H1 (cell line): ENCODE data around the gene NCAPG2. TPM values are rescaled to one million over a fixed set of nuclear protein-coding genes. Genes with fewer than 3 reads are reported as not detected.

Source experiments
- CTCF ChIA-PET: fragments of 300-600 bp; sonication (Branson Sonifier 250); formaldehyde crosslinking; loops from one replicate; lab custom pipeline; 2021; ENCODE audit not compliant: partially characterized antibody; lab: Charles Lee
- POLR2A ChIA-PET: fragments of 300-600 bp; sonication (Branson Sonifier 250); formaldehyde crosslinking; loops from one replicate; lab custom pipeline; 2021; ENCODE audit warnings: inconsistent platforms; ENCODE audit not compliant: partially characterized antibody; lab: Charles Lee
- DNase-seq, 2 experiments: peaks; one replicate each; pipeline versions ENCODE4 v3.0.0 to v3.0.0-alpha.2; 2010 to 2022; ENCODE audit warnings: low spot score in 2 of 2, low read depth in 1 of 2, mixed read lengths in 1 of 2
- FAIRE-seq: peaks from 2 replicates; lab custom pipeline; 2011; peaks lifted over from hg19 to GRCh38; lab: Jason Lieb, UNC
- H2AFZ ChIP-seq: 2 replicates; pipeline ENCODE4 v1.8.1; 2012; ENCODE audit warnings: low read length, inconsistent platforms
- H2AK5ac ChIP-seq: 2 replicates; pipeline ENCODE4 v1.6.1; 2013; ENCODE audit warnings: low read depth, low read length
- H2BK120ac ChIP-seq: replicated peaks from 2 replicates; pipeline ENCODE3; 2013; ENCODE audit warnings: low read depth, low read length, inconsistent platforms
- H2BK12ac ChIP-seq: 2 replicates; pipeline ENCODE4 v1.6.1; 2013; ENCODE audit warnings: low read depth, low read length
- H2BK15ac ChIP-seq: 2 replicates; pipeline ENCODE4 v1.6.1; 2013; ENCODE audit warnings: low read length
- H2BK20ac ChIP-seq: 2 replicates; pipeline ENCODE4 v1.6.1; 2013; ENCODE audit warnings: low read length
- H2BK5ac ChIP-seq: 2 replicates; pipeline ENCODE4 v1.6.1; 2013; ENCODE audit warnings: low read depth, low read length
- H3K14ac ChIP-seq: 2 replicates; pipeline ENCODE4 v1.6.1; 2013; ENCODE audit warnings: inconsistent platforms; ENCODE audit not compliant: insufficient read length
- H3K18ac ChIP-seq: 2 replicates; pipeline ENCODE4 v1.6.1; 2013; ENCODE audit warnings: low read length; ENCODE audit errors: extremely low read depth
- H3K23ac ChIP-seq: 2 replicates; pipeline ENCODE4 v1.6.1; 2013; ENCODE audit warnings: inconsistent platforms; ENCODE audit not compliant: insufficient read length
- H3K23me2 ChIP-seq: 2 replicates; pipeline ENCODE4 v1.6.1; 2013; ENCODE audit warnings: low read depth, low read length
- H3K27ac ChIP-seq: 2 replicates; pipeline ENCODE4 v1.6.1; 2011; ENCODE audit warnings: low read depth, low read length, inconsistent platforms
- H3K27me3 ChIP-seq, 4 experiments: replicated peaks in 1 of 4; 1 replicate in 1 of 4; 2 replicates in 3 of 4; pipeline versions ENCODE4 v1.6.1 to v1.8.1; 2011 to 2013; ENCODE audit warnings: low read length in 3 of 4, mild to moderate bottlenecking in 3 of 4, inconsistent platforms in 2 of 4, mixed read lengths in 2 of 4, moderate library complexity in 1 of 4; ENCODE audit not compliant: control insufficient read depth in 3 of 4, insufficient read depth in 3 of 4; ENCODE audit errors: extremely low read depth in 1 of 4
- H3K36me3 ChIP-seq, 4 experiments: 2 replicates each; pipeline versions ENCODE4 v1.6.1 to v1.8.1; 2011 to 2013; ENCODE audit warnings: mild to moderate bottlenecking in 4 of 4, low read length in 3 of 4, moderate library complexity in 2 of 4, control low read depth in 1 of 4, inconsistent platforms in 1 of 4; ENCODE audit not compliant: insufficient read depth in 4 of 4, control insufficient read depth in 2 of 4
- H3K4ac ChIP-seq: replicated peaks from 2 replicates; pipeline ENCODE3; 2013; ENCODE audit warnings: low read length, low read depth, mixed read lengths, inconsistent platforms; ENCODE audit not compliant: insufficient read length
- H3K4me1 ChIP-seq, 4 experiments: replicated peaks in 1 of 4; 1 replicate in 1 of 4; 2 replicates in 3 of 4; pipeline versions ENCODE4 v1.6.1 to v1.8.1; 2011 to 2013; ENCODE audit warnings: low read length in 3 of 4, inconsistent platforms in 2 of 4, mixed read lengths in 1 of 4; ENCODE audit not compliant: insufficient read depth in 4 of 4, control insufficient read depth in 3 of 4
- H3K4me2 ChIP-seq, 2 experiments: 2 replicates each; pipeline versions ENCODE4 v1.6.1 to v1.8.1; 2011 to 2013; ENCODE audit warnings: low read depth in 2 of 2, low read length in 2 of 2, control low read depth in 1 of 2, inconsistent platforms in 1 of 2, mild to moderate bottlenecking in 1 of 2; ENCODE audit not compliant: insufficient read depth in 1 of 2
- H3K4me3 ChIP-seq, 4 experiments: fragments of 200-600, 300-600 bp in 1 of 4; sonication (generic), shearing (Covaris generic), sonication (Bioruptor Twin) in 1 of 4; 2 replicates each; pipeline versions ENCODE4 v1.5.1 to v1.8.1; 2011 to 2016; ENCODE audit warnings: low read length in 4 of 4, low read depth in 3 of 4, control low read depth in 2 of 4, inconsistent platforms in 2 of 4, mild to moderate bottlenecking in 2 of 4, mixed read lengths in 1 of 4, moderate library complexity in 1 of 4; ENCODE audit not compliant: insufficient read depth in 2 of 4; ENCODE audit errors: extremely low read depth in 1 of 4
- H3K56ac ChIP-seq: replicated peaks from 2 replicates; pipeline ENCODE3; 2013; ENCODE audit warnings: low read depth, mild to moderate bottlenecking, mixed read lengths, low read length, inconsistent platforms; ENCODE audit not compliant: insufficient read length
- H3K79me1 ChIP-seq: 2 replicates; pipeline ENCODE4 v1.6.1; 2013; ENCODE audit warnings: low read depth, low read length, control low read depth
- H3K79me2 ChIP-seq, 2 experiments: 2 replicates each; pipeline versions ENCODE4 v1.6.1 to v1.8.1; 2012 to 2013; ENCODE audit warnings: low read length in 2 of 2, mild to moderate bottlenecking in 2 of 2, inconsistent platforms in 1 of 2; ENCODE audit not compliant: insufficient read depth in 2 of 2, control insufficient read depth in 1 of 2
- H3K9ac ChIP-seq, 4 experiments: replicated peaks in 1 of 4; 1 replicate in 1 of 4; 2 replicates in 3 of 4; pipeline versions ENCODE4 v1.6.1 to v1.8.1; 2011 to 2013; ENCODE audit warnings: low read depth in 3 of 4, low read length in 3 of 4, control low read depth in 2 of 4, mild to moderate bottlenecking in 2 of 4, moderate library complexity in 2 of 4, inconsistent platforms in 1 of 4; ENCODE audit errors: extremely low read depth in 1 of 4
- H3K9me3 ChIP-seq, 2 experiments: 2 replicates each; pipeline versions ENCODE4 v1.6.1 to v1.8.1; 2012 to 2013; ENCODE audit warnings: mild to moderate bottlenecking in 2 of 2, moderate library complexity in 2 of 2, control low read depth in 1 of 2, inconsistent platforms in 1 of 2, low read depth in 1 of 2, low read length in 1 of 2, mixed read lengths in 1 of 2; ENCODE audit not compliant: insufficient read depth in 2 of 2
- H4K20me1 ChIP-seq, 2 experiments: replicated peaks in 1 of 2; 2 replicates each; pipeline versions ENCODE3 to v1.8.1; 2011 to 2013; ENCODE audit warnings: inconsistent platforms in 2 of 2, low read length in 2 of 2, mild to moderate bottlenecking in 1 of 2; ENCODE audit not compliant: insufficient read depth in 2 of 2, control insufficient read depth in 1 of 2
- H4K5ac ChIP-seq: 2 replicates; pipeline ENCODE4 v1.6.1; 2013; ENCODE audit warnings: low read length, low read depth, mixed read lengths, inconsistent platforms; ENCODE audit not compliant: insufficient read length
- H4K8ac ChIP-seq: 2 replicates; pipeline ENCODE4 v1.8.0; 2013; ENCODE audit warnings: mild to moderate bottlenecking, moderate library complexity, low read length, inconsistent platforms; ENCODE audit not compliant: insufficient read depth; ENCODE audit errors: extremely low read depth
- H4K91ac ChIP-seq: replicated peaks from 2 replicates; pipeline ENCODE3; 2013; ENCODE audit warnings: low read length, mixed read lengths, inconsistent platforms; ENCODE audit not compliant: insufficient read length
- ASH2L ChIP-seq: fragments of 200-600, 300-600 bp; sonication (generic); IDR thresholded peaks from one replicate; pipeline ENCODE4 v1.7.1; 2017; ENCODE audit warnings: low read length
- RAD21 ChIP-seq, 2 experiments: IDR thresholded peaks in 1 of 2; conservative IDR thresholded peaks in 1 of 2; 2 replicates each; pipeline ENCODE4 v1.6.1; 2011; ENCODE audit warnings: low read depth in 2 of 2, low read length in 2 of 2, improper control_type of control experiment in 1 of 2, inconsistent platforms in 1 of 2, mild to moderate bottlenecking in 1 of 2, moderate library complexity in 1 of 2
- WGBS, 2 experiments: shearing (Covaris generic) in 1 of 2; methylation state at CpG; one replicate each; pipeline versions ENCODE4 v1.1.6 to v1.1.7; 2013 to 2015; ENCODE audit warnings: low lambda C conversion rate in 2 of 2, mixed read lengths in 2 of 2, inconsistent platforms in 1 of 2, low coverage in 1 of 2, missing lambda C conversion rate in 1 of 2; ENCODE audit not compliant: insufficient replicate concordance in 2 of 2, insufficient coverage in 1 of 2, insufficient read length in 1 of 2; ENCODE audit errors: extremely low coverage in 1 of 2, missing lambda C conversion rate in 1 of 2; 5-methylcytosine and 5-hydroxymethylcytosine counted together
- polyA plus RNA-seq, 7 experiments: library from polyadenylated mRNA; depleted of rRNA in 3 of 7; stranded (reverse) in 5 of 7; unstranded in 2 of 7; fragments of >200 nt in 5 of 7; fragments of 200-250 nt in 2 of 7; gene quantifications; 1 replicate in 5 of 7; 2 replicates in 1 of 7; 4 replicates in 1 of 7; pipeline versions ENCODE4 v1.2.1 to v1.2.3, GENCODE V29; 2011 to 2013; ENCODE audit warnings: missing spikeins in 2 of 7, mixed read lengths in 2 of 7
- total RNA-seq: library from RNA; stranded (reverse); fragmentation: NEBNext Ultra II Directional; extraction: Animal tissue kit (Norgen Biotek cat#: 25700); gene quantifications from 2 replicates; pipeline ENCODE4 v1.2.1, GENCODE V29; 2021
- TF ChIP-seq, protein P1 (sequence below): IDR thresholded peaks from 2 replicates; pipeline ENCODE4 v1.6.1; 2012; ENCODE audit warnings: inconsistent platforms
- TF ChIP-seq, protein P2 (sequence below), 3 experiments: IDR thresholded peaks; 1 replicate in 2 of 3; 2 replicates in 1 of 3; pipeline versions ENCODE4 v1.5.1 to v1.6.1; 2011; ENCODE audit warnings: low read length in 3 of 3, mild to moderate bottlenecking in 3 of 3, inconsistent platforms in 2 of 3, low read depth in 1 of 3, moderate library complexity in 1 of 3; ENCODE audit not compliant: insufficient read depth in 1 of 3; ENCODE audit errors: control extremely low read depth in 1 of 3

The NCAPG2 gene
- total and polyA plus RNA-seq, 2 of the 8 experiments (the other 6 are each of a cell fraction or from before 2014, with no cell fraction given): 49.9 to 119 TPM

GRCh38 chr7:158585721-158586498 lies 118.7 kb downstream of the NCAPG2 start:
- no peaks in the 10 kb centered on the region; a peak in 1 of 4 replicates for H3K9me3 ChIP-seq
- H3K27ac ChIP-seq: no peak overlapping the region
- H2AFZ ChIP-seq: no peak overlapping the region
- DNase-seq (no peak), FAIRE-seq (no peak)
- no peaks in the 10 kb centered on the region for H3K79me1 ChIP-seq
- peaks cover 0 to 10% (median 5%) of the 10 kb centered on the region in 4 experiments; a peak in 5 of 7 replicates for H3K4me1 ChIP-seq
- H3K18ac ChIP-seq: no peak overlapping the region
- peaks cover 5 to 6% of the 10 kb centered on the region in 2 experiments for H4K20me1 ChIP-seq
- no peak overlapping the region for H2AK5ac ChIP-seq
- no peak overlapping the region for H4K5ac ChIP-seq
- H2BK20ac ChIP-seq: no peak overlapping the region
- H3K4me2 ChIP-seq: peak overlapping the region; percentile 38 to 68; a peak in 3 of 4 replicates
- H2BK120ac ChIP-seq: no peak overlapping the region
- H4K91ac ChIP-seq: no peak overlapping the region
- H3K27me3 ChIP-seq: peaks cover 20 to 51% (median 46%) of the 10 kb centered on the region in 4 experiments
- TF ChIP-seq, protein P1, sequence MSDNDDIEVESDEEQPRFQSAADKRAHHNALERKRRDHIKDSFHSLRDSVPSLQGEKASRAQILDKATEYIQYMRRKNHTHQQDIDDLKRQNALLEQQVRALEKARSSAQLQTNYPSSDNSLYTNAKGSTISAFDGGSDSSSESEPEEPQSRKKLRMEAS: no peak
- peak in 1 of 2 experiments; percentile 18; a peak in 1 of 4 replicates for TF ChIP-seq RAD21 (IDR thresholded peaks at IDR 0.05 in 1 of 2, conservative IDR thresholded peaks at IDR 0.05 in 1 of 2; ENCODE audit: low read depth in 2 of 2, low read length in 2 of 2)
- TF ChIP-seq, protein P2, sequence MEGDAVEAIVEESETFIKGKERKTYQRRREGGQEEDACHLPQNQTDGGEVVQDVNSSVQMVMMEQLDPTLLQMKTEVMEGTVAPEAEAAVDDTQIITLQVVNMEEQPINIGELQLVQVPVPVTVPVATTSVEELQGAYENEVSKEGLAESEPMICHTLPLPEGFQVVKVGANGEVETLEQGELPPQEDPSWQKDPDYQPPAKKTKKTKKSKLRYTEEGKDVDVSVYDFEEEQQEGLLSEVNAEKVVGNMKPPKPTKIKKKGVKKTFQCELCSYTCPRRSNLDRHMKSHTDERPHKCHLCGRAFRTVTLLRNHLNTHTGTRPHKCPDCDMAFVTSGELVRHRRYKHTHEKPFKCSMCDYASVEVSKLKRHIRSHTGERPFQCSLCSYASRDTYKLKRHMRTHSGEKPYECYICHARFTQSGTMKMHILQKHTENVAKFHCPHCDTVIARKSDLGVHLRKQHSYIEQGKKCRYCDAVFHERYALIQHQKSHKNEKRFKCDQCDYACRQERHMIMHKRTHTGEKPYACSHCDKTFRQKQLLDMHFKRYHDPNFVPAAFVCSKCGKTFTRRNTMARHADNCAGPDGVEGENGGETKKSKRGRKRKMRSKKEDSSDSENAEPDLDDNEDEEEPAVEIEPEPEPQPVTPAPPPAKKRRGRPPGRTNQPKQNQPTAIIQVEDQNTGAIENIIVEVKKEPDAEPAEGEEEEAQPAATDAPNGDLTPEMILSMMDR (IDR thresholded peaks at IDR 0.05; ENCODE audit: control extremely low read depth in 1 of 3, insufficient read depth in 1 of 3, low read depth in 1 of 3, low read length in 3 of 3): 0 out of 4 replicates have a peak, but pooled peaks of 1 of the 3 experiments have one; percentile 1
- no peak for TF ChIP-seq ASH2L
- TF ChIP-seq, all 59 proteins: peak for 2
- Histone ChIP-seq H3K4ac (no peak overlapping the region), H3K79me2 (no peaks in the 10 kb centered on the region), H3K36me3 (no peaks in the 10 kb centered on the region; a peak in 1 of 8 replicates), H2BK12ac (peak overlapping the region; percentile 75; the same call in 1 of the 2 replicates), H3K56ac (no peak overlapping the region), H3K9ac (no peak overlapping the region), H3K23ac (no peak overlapping the region), H4K8ac (no peak overlapping the region), H3K14ac (no peak overlapping the region), H3K4me3 (peak overlapping the region in 1 of 4 experiments; percentile 60; a peak in 4 of 8 replicates), H3K23me2 (peaks cover 7% of the 10 kb centered on the region; the same call in 1 of the 2 replicates), H2BK15ac (no peak overlapping the region), H2BK5ac (no peak overlapping the region)
- ChIA-PET POLR2A (no interaction called here), CTCF (interaction anchor here (1.9 kb wide), 1 partner anchor 59 kb away, joined by 4 read pairs; no protein-coding TSS in a partner anchor)
- 68% methylated on average over 17 of the region's 17 CpGs; no CpG with 5 or more reads in 1 of the 2 experiments for WGBS, 2 experiments
